NCI-H1694 treated with DMSO at 0.1 percent for 48 hours (cell line): ENCODE results near the gene COL1A2.

Experiments used
- DNase-seq: peaks from one replicate; lab custom pipeline; 2025; lab: John Stamatoyannopoulos, UW

The COL1A2 gene

GRCh38 chr7:94410413-94411187 is 15.9 kb downstream of the COL1A2 start:
- no peak for DNase-seq

- no peak for DNase-seq
These were observed 16.4 kb downstream of the COL1A2 start for GRCh38 chr7:94411188-94411466.

GRCh38 chr7:94412762-94413322 is 18.1 kb downstream of the COL1A2 start:
- DNase-seq, result no peak

DNA sequence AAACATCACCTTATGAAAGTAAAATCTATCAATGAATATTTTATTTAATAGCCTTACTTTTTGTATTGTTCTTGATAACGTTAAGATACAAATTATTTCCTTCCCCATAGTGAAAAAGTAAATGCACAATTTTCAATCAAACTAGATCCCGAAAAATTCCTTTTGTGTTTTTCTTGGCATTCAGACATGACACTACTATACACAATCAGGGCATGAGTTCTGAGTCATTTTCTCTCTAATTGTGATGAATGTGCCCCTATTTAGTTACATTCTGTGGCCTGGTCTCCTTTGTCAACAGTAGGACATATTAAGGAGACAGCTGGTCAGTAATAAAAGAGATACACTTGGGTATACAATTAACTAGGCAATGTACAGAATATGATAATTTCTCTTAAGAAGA is 19.8 kb downstream of the COL1A2 start:
- peak; percentile 89 for DNase-seq

DNA sequence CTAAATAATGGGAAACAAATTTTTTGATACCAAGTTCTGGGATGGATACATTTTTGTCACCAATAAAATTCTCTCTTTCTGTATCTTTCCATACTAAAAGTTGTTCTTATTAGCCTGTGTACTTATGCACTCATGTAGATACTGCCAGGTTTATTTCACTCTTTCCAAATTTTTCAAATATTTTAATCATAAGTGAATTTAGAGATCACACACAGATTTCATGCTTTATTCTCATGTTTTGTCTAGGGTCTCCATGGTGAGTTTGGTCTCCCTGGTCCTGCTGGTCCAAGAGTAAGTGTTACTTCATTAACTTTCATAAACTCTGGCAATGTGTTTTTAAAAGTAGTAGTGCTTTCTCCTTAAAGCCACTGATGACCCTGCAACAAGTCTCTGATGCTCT is 20.3 kb downstream of the COL1A2 start:
- DNase-seq, result no peak

DNA sequence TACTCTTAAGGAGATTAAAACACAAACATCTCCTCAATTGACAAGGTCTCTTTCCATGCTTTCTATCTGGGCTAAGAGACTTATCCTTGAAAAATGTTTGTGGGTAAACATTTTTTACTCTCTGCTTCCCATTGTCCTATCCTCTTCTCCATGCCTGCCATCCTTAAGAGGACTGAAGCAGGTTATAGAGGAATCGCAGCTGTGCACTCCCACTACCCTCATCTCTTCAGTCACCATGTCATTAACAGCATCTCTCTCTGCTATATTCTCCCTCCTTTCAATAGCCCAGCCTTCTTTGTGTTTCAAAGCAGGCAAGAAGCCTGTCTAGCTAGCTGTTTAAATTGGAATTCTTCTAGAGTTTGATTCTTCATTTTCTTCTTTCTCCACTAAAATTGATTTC is 22.6 kb downstream of the COL1A2 start:
- DNase-seq, result peak; percentile 60

- DNase-seq, result peak; percentile 98
These were observed 23.2 kb downstream of the COL1A2 start for GRCh38 chr7:94417901-94418300.

GRCh38 chr7:94418851-94419250 is 24.2 kb downstream of the COL1A2 start:
- peak; percentile 12 for DNase-seq

- no peak for DNase-seq
These were observed 25.6 kb downstream of the COL1A2 start for GRCh38 chr7:94420328-94420727.

GRCh38 chr7:94421681-94422080 is 27.0 kb downstream of the COL1A2 start:
- no peak for DNase-seq

DNA sequence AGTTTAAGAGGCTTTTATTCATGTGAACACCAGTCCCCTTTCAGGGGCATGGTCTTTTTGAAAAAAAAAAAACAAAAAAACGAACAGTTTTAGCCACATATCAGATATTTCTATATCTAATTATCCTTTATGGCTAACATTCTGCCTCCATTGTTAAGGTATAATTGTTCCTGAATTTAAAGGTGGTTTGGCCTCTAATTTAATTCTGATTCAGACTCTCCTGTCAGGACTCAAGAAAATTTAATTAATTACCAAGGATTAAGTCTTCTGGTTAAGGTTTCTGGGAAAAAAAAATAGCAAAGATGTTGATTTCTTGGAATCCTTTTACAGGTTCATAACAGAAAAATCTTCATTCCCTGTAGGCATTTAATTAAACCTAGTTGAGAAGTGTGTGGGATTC is 27.4 kb downstream of the COL1A2 start:
- DNase-seq, result no peak

- no peak for DNase-seq
These were observed 28.2 kb downstream of the COL1A2 start for GRCh38 chr7:94422827-94423460.

DNA sequence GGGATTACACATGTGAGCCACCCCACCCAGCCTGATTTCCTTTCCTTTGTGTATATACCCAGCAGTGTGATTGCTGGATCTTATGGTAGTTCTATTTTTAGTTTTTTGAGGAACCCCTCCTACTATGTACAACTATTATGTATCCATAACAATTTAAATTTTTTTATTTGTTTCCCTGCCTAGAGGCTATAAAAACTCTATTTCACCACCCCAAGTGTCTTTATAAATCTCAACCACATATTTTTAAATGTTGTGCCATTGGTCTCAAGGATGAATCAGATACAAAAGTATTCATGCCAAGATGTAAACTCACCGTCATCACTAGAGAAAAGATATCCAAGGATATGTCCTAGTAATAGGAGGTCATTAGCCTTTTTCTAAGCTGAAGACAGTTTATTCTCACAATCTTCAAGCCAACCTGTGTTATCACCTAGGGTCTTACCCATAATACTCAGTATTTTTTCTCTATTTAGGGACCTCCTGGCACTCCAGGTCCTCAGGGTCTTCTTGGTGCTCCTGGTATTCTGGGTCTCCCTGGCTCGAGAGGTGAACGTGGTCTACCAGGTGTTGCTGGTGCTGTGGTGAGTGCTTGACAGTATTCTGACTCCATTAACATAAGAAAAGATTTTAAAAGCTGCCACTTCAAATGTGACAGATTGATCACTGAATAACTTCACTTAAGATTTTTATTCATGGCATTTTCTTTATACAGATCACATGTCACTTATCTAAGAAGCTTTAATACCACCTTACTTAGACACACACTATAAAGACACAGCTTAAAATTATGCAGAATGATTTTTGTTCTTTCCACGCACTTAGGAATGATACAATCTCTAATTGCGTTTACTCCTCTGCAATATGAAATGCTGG is 29.4 kb downstream of the COL1A2 start:
- DNase-seq, result no peak

GRCh38 chr7:94425546-94425945 is 30.9 kb downstream of the COL1A2 start:
- DNase-seq, result no peak

DNA sequence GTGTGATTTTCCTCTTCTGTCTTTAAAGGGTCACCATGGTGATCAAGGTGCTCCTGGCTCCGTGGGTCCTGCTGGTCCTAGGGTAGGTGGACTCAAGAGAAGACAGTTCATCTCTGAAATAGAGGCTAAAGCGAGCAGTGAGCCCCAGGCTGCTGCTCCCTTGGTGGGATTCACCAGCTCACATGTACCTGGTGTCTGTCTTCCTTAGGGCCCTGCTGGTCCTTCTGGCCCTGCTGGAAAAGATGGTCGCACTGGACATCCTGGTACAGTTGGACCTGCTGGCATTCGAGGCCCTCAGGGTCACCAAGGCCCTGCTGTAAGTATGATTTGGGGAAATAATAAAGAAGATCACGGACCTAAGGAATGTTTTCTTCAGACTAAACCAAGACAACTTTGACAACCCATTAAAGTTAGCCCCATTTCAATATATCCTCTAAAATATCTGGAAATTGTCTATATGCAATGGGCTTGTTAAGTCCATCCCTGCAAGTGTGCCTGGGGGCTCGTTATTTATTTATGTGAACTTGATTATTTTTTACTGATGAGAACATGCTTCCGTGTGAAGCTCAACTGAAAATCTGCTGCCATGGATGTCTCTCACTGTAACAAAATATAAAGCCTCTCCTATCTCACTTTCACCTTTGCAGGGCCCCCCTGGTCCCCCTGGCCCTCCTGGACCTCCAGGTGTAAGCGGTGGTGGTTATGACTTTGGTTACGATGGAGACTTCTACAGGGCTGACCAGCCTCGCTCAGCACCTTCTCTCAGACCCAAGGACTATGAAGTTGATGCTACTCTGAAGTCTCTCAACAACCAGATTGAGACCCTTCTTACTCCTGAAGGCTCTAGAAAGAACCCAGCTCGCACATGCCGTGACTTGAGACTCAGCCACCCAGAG is 32.5 kb downstream of the COL1A2 start:
- no peak for DNase-seq

- no peak for DNase-seq
These were observed 34.5 kb downstream of the COL1A2 start for GRCh38 chr7:94429153-94429552.

DNA sequence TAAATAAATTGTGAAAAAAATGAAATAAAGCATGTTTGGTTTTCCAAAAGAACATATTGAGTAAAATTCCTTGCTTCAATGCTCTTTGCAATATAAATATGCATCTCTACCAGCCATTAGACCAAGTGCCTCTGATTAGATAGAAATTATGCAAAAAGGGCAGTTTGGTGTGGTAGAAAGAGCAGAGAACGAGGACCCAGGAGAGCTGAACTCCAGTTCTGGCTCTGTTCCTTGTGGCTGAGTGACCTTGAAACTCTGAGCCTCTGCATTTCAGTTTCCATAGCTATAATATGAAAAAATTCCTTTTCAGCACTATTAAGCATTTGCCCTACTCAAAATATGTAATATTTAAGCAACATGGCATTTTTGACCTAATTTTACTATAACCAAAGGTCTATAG is 36.5 kb downstream of the COL1A2 start:
- no peak for DNase-seq

DNA sequence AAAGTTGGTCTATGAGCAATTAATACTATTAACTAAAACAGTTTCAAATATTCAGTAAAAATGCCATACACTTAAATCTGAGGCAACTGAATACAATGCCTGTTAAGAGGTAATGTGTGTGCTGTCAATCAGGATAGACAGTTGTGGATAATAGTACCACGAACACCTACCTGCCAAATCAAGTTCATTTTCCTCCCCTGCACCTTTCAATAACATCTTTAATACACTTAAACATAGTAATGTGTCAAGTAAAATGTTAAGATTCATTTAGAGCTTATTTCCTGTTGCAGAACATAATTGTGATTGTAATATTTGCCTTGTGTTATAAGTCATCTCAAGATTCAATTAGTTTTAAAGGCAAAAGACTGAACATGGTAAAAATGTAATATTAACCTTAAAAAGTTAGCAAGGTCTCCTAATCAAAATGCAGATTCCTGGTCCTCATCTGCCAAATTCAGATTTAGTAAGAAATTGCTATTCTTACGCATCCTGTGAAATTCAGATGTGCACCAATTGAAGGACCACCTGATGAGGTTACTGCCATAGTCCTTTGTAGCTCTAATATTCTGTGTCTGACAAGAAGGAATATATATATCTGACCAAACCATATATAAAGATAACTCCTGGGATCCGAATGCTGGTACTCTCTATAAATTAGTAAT is 37.1 kb downstream of the COL1A2 start:
- no peak for DNase-seq

DNA sequence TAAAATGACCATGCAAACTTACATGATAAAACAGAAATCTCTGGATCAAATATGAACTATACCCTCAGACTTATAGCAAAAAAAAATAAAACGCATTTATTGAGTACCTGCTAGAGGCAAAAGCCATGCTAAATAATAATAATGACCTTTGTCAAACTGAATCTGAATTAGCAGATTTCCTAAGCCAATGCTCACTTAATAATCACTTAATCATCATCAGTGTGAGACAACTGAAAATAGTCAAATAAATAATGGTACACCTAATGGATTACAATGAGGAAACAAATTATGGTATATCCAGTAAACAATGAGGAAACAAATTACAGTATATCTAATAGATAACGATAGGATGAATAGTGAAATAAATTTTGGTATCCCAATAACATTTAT is 37.6 kb downstream of the COL1A2 start:
- DNase-seq, result no peak

GRCh38 chr7:94432817-94433216 is 38.1 kb downstream of the COL1A2 start:
- no peak for DNase-seq

DNA sequence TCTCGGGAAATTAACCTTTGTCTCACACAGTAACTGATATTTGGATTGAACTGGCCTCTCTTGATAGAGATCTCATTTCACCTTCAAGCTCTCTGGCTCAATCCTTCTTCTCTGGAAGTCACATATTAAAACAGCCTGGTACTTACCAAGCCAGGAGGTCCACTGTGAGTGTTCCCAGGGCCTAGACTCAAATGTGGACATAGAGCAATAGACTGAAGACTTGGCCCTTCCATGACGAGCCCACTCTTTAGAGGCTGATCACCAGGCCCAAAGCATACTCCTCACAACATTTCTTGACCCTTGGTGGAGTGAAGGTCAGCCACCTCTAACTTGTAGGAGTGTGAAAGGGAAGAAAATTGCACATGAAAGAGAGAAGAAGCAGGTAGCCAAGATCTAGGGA is 38.5 kb downstream of the COL1A2 start:
- no peak for DNase-seq
